ENCODE results near the gene RPS3. TPM values are rescaled to one million over a fixed set of nuclear protein-coding genes. Genes with fewer than 3 reads are reported as not detected.

Gene RPS3
- total RNA-seq, 1 experiment from 2014 or later = 2,875 TPM

DNA sequence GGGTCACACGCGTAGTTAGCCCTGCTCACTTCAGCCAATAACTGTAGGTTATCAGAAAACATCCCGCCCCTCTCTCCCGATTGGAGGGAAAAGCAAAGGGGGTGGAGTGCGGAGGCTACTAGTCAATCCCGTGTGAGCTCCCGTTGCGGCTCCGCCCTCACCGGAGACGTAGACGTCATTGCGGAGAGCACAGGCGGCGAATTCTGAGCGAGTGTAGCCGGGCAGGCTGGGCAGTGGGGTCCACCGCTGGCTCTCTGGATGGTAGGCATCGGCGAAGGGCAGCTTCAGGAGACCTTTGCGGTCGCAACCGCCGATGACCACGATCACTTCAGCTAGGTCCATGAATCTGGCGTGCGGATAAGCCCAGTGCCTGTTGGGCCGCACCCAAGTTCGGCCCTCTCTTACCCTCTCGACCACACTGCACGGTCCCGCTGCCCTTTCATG is 29.0 kb downstream of the RPS3 start:
- TF ChIP-seq, protein P1, sequence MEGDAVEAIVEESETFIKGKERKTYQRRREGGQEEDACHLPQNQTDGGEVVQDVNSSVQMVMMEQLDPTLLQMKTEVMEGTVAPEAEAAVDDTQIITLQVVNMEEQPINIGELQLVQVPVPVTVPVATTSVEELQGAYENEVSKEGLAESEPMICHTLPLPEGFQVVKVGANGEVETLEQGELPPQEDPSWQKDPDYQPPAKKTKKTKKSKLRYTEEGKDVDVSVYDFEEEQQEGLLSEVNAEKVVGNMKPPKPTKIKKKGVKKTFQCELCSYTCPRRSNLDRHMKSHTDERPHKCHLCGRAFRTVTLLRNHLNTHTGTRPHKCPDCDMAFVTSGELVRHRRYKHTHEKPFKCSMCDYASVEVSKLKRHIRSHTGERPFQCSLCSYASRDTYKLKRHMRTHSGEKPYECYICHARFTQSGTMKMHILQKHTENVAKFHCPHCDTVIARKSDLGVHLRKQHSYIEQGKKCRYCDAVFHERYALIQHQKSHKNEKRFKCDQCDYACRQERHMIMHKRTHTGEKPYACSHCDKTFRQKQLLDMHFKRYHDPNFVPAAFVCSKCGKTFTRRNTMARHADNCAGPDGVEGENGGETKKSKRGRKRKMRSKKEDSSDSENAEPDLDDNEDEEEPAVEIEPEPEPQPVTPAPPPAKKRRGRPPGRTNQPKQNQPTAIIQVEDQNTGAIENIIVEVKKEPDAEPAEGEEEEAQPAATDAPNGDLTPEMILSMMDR (conservative IDR thresholded peaks at IDR 0.05; ENCODE audit: low read depth, low read length) = no peak
- TF ChIP-seq EZH2 (IDR thresholded peaks at IDR 0.05; ENCODE audit: borderline replicate concordance, low read depth, low read length, poor library complexity, severe bottlenecking) = no peak
- Histone ChIP-seq H3K36me3 (ENCODE audit: insufficient read depth, low read length, poor library complexity, severe bottlenecking) (no peaks in the 10 kb centered on the region), H3K4me1 (ENCODE audit: insufficient read depth, low read length, poor library complexity, severe bottlenecking) (peaks cover 15% of the 10 kb centered on the region), H3K27me3 (replicated peaks; ENCODE audit: insufficient read depth, low read depth, low read length, poor library complexity) (peaks cover 44% of the 10 kb centered on the region), H3K27ac (ENCODE audit: low read depth, low read length, poor library complexity, severe bottlenecking) (no peak overlapping the region), H3K9me3 (ENCODE audit: low read depth, low read length, poor library complexity, severe bottlenecking) (peaks cover 6% of the 10 kb centered on the region), H3K4me3 (ENCODE audit: low read depth, low read length, poor library complexity, severe bottlenecking) (peak overlapping the region; percentile 38)
- POLR2A ChIA-PET (ENCODE audit: low non-redundant PET) = no interaction called here
- CTCF ChIA-PET = interaction anchor here (0.5 to 1.2 kb wide), 2 partner anchors 20 to 97 kb away, joined by 3 to 5 read pairs; partner anchors contain the start of gene GDPD5
- intact Hi-C loops (cut with micrococcal nuclease; ENCODE audit: unreplicated experiment) = no loop called here
- DNase-seq (ENCODE audit: low spot score) = peak; percentile 99
- no TSS peak for BruUV-seq (replicated peaks)

- TF ChIP-seq, protein P1 (conservative IDR thresholded peaks at IDR 0.05; ENCODE audit: low read depth, low read length) = no peak
- no peak overlapping the region for H3K27ac ChIP-seq (ENCODE audit: low read depth, low read length, poor library complexity, severe bottlenecking)
- no TSS peak for BruUV-seq (replicated peaks)
- POLR2A ChIA-PET (ENCODE audit: low non-redundant PET) = no interaction called here
- peaks cover 6% of the 10 kb centered on the region for H3K9me3 ChIP-seq (ENCODE audit: low read depth, low read length, poor library complexity, severe bottlenecking)
- H3K36me3 ChIP-seq (ENCODE audit: insufficient read depth, low read length, poor library complexity, severe bottlenecking) = no peaks in the 10 kb centered on the region
- no peak for DNase-seq (ENCODE audit: low spot score)
- H3K4me1 ChIP-seq (ENCODE audit: insufficient read depth, low read length, poor library complexity, severe bottlenecking) = peaks cover 15% of the 10 kb centered on the region
- CTCF ChIA-PET = interaction anchor here (0.6 to 1.2 kb wide), 2 partner anchors 21 to 43 kb away, joined by 4 to 5 read pairs; no protein-coding TSS in a partner anchor
- no peak overlapping the region for H3K4me3 ChIP-seq (ENCODE audit: low read depth, low read length, poor library complexity, severe bottlenecking)
- intact Hi-C loops (cut with micrococcal nuclease; ENCODE audit: unreplicated experiment) = no loop called here
- H3K27me3 ChIP-seq (replicated peaks; ENCODE audit: insufficient read depth, low read depth, low read length, poor library complexity) = peaks cover 44% of the 10 kb centered on the region
These were observed 29.8 kb downstream of the RPS3 start for GRCh38 chr11:75428989-75429640.

DNA sequence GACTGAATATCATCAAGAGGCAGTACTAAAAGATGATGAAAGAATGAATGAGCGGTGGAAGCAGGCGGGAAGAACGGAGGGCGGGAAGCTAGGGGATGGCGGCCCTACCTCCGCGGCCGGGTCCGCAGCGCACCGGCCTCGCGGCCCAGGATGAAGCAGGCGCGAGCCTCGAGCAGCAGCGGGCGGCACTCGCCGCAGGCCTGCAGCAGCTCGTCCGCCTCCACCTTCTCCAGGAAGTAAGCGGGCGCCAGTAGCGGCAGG is 30.3 kb downstream of the RPS3 start:
- peaks cover 15% of the 10 kb centered on the region for H3K4me1 ChIP-seq (ENCODE audit: insufficient read depth, low read length, poor library complexity, severe bottlenecking)
- no TSS peak for BruUV-seq (replicated peaks)
- no peak for DNase-seq (ENCODE audit: low spot score)
- H3K9me3 ChIP-seq (ENCODE audit: low read depth, low read length, poor library complexity, severe bottlenecking) = peaks cover 6% of the 10 kb centered on the region
- no peak for TF ChIP-seq EZH2 (IDR thresholded peaks at IDR 0.05; ENCODE audit: borderline replicate concordance, low read depth, low read length, poor library complexity, severe bottlenecking)
- TF ChIP-seq, protein P1 (conservative IDR thresholded peaks at IDR 0.05; ENCODE audit: low read depth, low read length) = no peak
- ChIA-PET POLR2A (ENCODE audit: low non-redundant PET) (no interaction called here), CTCF (interaction anchor here (0.6 kb wide), 1 partner anchor 44 kb away, joined by 4 read pairs; no protein-coding TSS in a partner anchor)
- no peak overlapping the region for H3K27ac ChIP-seq (ENCODE audit: low read depth, low read length, poor library complexity, severe bottlenecking)
- peaks cover 44% of the 10 kb centered on the region for H3K27me3 ChIP-seq (replicated peaks; ENCODE audit: insufficient read depth, low read depth, low read length, poor library complexity)
- H3K36me3 ChIP-seq (ENCODE audit: insufficient read depth, low read length, poor library complexity, severe bottlenecking) = no peaks in the 10 kb centered on the region
- H3K4me3 ChIP-seq (ENCODE audit: low read depth, low read length, poor library complexity, severe bottlenecking) = no peak overlapping the region
- intact Hi-C loops (cut with micrococcal nuclease; ENCODE audit: unreplicated experiment) = no loop called here
